Measurements from ENCODE around the gene SLC25A43.
"Not testable (repeated sequence)": the region's sequence is repeated elsewhere in the genome, so short reads cannot be mapped to it uniquely, and the experiment has no call there.

Gene SLC25A43

DNA sequence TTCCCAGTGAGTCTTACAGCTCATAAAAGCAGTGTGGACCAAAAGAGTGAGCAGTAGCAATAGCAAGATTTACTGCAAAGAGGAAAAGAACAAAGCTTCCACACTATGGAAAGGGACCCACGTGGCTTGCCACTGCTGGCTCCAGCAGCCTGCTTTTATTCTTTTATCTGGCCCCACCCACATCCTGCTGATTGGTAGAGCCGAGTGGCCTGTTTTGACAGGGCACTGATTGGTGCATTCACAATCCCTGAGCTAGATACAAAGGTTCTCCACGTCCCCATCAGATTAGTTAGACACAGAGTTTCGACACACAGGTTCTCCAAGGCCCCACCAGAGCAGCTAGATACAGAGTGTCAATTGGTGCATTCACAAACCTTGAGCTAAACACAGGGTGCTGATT is 12.5 kb upstream of the SLC25A43 start:
- H3K9ac ChIP-seq (ENCODE audit: low read length); H3K27me3 ChIP-seq (ENCODE audit: control insufficient read depth in 1 of 2, insufficient read depth in 2 of 2, low read length in 2 of 2); H3K36me3 ChIP-seq (ENCODE audit: insufficient read depth, low read length); H3K4me1 ChIP-seq (ENCODE audit: insufficient read depth, low read length); H3K9me3 ChIP-seq (ENCODE audit: low read length); H3K4me3 ChIP-seq (ENCODE audit: low read depth in 1 of 2, low read length in 2 of 2); H3K27ac ChIP-seq (ENCODE audit: low read depth, low read length): not testable (repeated sequence)

DNA sequence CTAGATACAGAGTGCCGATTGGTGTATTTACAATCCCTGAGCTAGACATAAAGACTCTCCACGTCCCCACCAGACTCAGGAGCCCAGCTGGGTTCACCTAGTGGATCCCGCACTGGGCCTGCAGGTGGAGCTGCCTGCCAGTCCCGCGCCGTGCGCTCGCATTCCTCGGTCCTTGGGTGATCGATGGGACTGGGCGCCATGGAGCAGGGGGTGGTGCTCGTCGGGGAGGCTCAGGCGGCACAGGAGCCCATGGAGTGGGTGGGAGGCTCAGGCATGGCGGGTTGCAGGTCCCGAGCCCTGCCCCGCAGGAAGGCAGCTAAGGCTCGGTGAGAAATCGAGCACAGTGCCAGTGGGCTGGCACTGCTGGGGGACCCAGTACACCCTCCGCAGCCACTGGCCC is 11.7 kb upstream of the SLC25A43 start:
- not testable (repeated sequence) for H3K4me1 ChIP-seq (ENCODE audit: insufficient read depth, low read length); H3K9ac ChIP-seq (ENCODE audit: low read length); H3K9me3 ChIP-seq (ENCODE audit: low read length); H3K27ac ChIP-seq (ENCODE audit: low read depth, low read length); H3K27me3 ChIP-seq (ENCODE audit: control insufficient read depth in 1 of 2, insufficient read depth in 2 of 2, low read length in 2 of 2); H3K36me3 ChIP-seq (ENCODE audit: insufficient read depth, low read length); H3K4me3 ChIP-seq (ENCODE audit: low read depth in 1 of 2, low read length in 2 of 2)

DNA sequence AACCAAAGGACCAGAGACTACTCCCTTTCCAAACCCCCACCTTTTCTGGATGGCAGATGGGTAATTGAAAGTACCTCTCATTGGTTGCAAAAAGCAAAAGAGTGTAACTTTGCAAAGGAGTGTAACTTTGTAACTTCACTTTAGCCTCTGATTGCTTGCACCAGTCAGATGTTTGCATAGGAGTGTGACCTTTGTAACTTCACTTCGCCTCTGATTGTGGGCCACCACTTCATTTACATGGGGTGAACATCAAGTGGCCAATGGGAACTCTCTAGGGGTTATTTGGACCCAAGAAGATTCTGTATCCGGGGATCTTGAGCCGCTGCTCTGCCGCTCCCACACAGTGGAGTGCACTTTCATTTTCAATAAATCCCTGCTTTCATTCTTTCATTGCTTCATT is 9.9 kb upstream of the SLC25A43 start:
- Histone ChIP-seq H3K27ac (ENCODE audit: low read depth, low read length) (no peak overlapping the region), H3K4me3 (ENCODE audit: low read depth in 1 of 2, low read length in 2 of 2) (no peak overlapping the region), H3K27me3 (ENCODE audit: control insufficient read depth in 1 of 2, insufficient read depth in 2 of 2, low read length in 2 of 2) (no peaks in the 10 kb centered on the region), H3K9me3 (ENCODE audit: low read length) (no peaks in the 10 kb centered on the region), H3K4me1 (ENCODE audit: insufficient read depth, low read length) (no peaks in the 10 kb centered on the region), H3K9ac (ENCODE audit: low read length) (no peak overlapping the region), H3K36me3 (ENCODE audit: insufficient read depth, low read length) (no peaks in the 10 kb centered on the region)

DNA sequence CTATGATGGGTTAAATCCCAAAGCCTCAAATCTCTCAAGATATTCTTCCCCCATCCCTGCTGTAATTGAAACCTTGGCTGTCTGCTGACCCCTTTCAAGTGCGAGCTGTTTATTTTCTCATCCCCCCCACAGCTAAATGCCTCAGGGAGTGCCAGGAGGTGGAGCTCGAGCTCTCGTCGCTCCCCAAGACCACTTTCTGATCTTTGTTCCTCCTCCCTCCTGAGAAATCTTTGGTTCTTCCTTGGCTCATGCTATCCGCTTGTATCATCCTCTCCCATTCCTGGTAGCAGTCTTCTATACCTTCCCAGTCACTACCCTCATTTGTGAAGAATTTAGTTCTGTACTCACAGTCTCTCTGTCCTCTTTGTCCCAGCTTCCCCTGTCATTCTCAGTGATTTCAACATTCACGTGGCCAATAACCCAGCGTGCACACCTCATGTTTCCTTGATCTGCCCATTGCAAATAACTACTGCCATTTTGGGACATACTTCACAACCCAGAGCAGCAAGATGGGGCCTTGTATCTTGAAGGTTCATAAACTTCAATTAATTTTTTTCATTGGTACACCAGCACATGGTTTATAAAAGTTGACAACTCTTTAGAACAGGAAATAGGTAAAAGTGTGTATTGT is 9.2 kb upstream of the SLC25A43 start:
- Histone ChIP-seq H3K27ac (ENCODE audit: low read depth, low read length) (no peak overlapping the region), H3K9me3 (ENCODE audit: low read length) (no peaks in the 10 kb centered on the region), H3K4me1 (ENCODE audit: insufficient read depth, low read length) (no peaks in the 10 kb centered on the region), H3K4me3 (ENCODE audit: low read depth in 1 of 2, low read length in 2 of 2) (no peak overlapping the region), H3K9ac (ENCODE audit: low read length) (no peak overlapping the region), H3K27me3 (ENCODE audit: control insufficient read depth in 1 of 2, insufficient read depth in 2 of 2, low read length in 2 of 2) (no peaks in the 10 kb centered on the region), H3K36me3 (ENCODE audit: insufficient read depth, low read length) (no peaks in the 10 kb centered on the region)

DNA sequence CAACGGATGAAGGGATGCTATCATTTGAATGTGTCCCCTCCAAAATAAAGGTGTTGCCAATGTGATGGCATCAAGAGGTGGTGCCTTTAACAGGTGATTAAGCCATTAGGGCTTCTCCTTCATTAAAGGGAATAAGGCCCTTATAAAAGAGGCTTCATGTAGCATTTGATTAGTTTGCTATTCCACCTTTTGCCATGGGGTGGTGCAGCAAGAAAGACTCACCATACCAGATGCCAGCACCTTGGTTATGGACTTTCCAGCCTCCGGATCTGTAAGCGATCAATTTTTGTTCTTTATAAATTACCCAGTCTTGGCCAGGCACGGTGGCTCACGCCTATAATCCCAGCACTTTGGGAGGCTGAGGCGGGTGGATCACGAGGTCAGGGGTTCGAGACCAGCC is 7.9 kb upstream of the SLC25A43 start:
- Histone ChIP-seq H3K4me3 (ENCODE audit: low read depth in 1 of 2, low read length in 2 of 2) (no peak overlapping the region), H3K27me3 (ENCODE audit: control insufficient read depth in 1 of 2, insufficient read depth in 2 of 2, low read length in 2 of 2) (no peaks in the 10 kb centered on the region), H3K9ac (ENCODE audit: low read length) (no peak overlapping the region), H3K36me3 (ENCODE audit: insufficient read depth, low read length) (no peaks in the 10 kb centered on the region), H3K27ac (ENCODE audit: low read depth, low read length) (no peak overlapping the region), H3K9me3 (ENCODE audit: low read length) (no peaks in the 10 kb centered on the region), H3K4me1 (ENCODE audit: insufficient read depth, low read length) (no peaks in the 10 kb centered on the region)

DNA sequence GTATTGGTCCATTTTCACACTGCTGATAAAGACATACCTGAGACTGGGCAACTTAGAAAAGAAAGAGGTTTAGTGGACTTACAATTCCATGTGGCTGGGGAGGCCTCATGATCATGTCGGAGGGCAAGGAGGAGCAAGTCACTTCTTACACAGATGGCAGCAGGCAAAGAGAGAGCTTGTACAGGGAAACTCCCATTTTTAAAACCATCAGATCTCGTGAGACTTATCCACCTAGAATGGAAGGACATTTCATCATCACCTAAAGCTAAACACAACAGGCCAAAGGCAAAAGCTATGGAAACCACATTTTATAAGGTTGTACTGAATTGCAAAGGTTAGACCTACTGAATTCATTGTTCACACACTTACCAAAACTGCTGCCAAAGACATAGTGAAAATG is 6.0 kb upstream of the SLC25A43 start:
- Histone ChIP-seq H3K27me3 (ENCODE audit: control insufficient read depth in 1 of 2, insufficient read depth in 2 of 2, low read length in 2 of 2) (no peaks in the 10 kb centered on the region), H3K36me3 (ENCODE audit: insufficient read depth, low read length) (no peaks in the 10 kb centered on the region), H3K27ac (ENCODE audit: low read depth, low read length) (no peak overlapping the region), H3K4me1 (ENCODE audit: insufficient read depth, low read length) (no peaks in the 10 kb centered on the region), H3K4me3 (ENCODE audit: low read depth in 1 of 2, low read length in 2 of 2) (no peak overlapping the region), H3K9me3 (ENCODE audit: low read length) (no peaks in the 10 kb centered on the region), H3K9ac (ENCODE audit: low read length) (no peak overlapping the region)

DNA sequence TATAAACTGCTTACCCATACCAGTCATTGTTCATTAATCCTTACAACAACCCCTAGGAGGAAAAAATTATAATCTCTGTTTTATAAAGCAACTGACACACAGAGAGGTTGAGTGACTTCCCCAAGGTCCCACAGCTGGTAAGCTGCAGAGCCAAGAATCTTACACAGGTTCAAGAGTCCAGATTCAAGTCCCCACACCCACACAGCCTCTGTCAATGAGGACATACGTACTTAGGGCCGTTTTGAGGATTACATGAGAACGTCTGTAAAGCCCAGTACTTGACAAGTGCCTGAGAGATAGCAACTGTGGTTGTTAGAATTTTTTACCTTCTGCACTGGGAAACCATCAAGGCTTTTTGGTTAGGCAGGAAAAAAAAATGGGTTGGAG is 556 bp upstream of the SLC25A43 start:
- Histone ChIP-seq H3K27ac (ENCODE audit: low read depth, low read length) (peak overlapping the region; percentile 80), H3K4me3 (ENCODE audit: low read depth in 1 of 2, low read length in 2 of 2) (peak overlapping the region in 1 of 2 donors; percentile 65), H3K27me3 (ENCODE audit: control insufficient read depth in 1 of 2, insufficient read depth in 2 of 2, low read length in 2 of 2) (peaks cover 3 to 4% of the 10 kb centered on the region in 2 donors), H3K9me3 (ENCODE audit: low read length) (no peaks in the 10 kb centered on the region), H3K4me1 (ENCODE audit: insufficient read depth, low read length) (no peaks in the 10 kb centered on the region), H3K36me3 (ENCODE audit: insufficient read depth, low read length) (no peaks in the 10 kb centered on the region), H3K9ac (ENCODE audit: low read length) (peak overlapping the region; percentile 28)

DNA sequence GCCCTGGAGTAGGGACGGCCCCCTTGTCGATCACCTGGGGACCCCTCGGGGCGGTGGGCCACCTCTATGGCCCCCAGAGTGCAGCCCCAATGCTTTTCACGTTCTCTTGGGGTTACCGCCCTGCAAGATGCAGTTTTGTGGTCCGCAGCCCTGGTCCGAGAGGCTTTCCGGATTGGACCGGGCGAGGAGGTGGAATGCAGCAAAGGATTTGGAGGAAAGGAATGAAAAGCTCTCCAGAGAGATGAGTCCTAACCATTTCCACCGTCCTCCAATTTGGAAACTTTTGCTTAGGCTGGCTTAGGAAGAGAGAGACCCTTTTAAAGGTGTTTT is 601 bp downstream of the SLC25A43 start:
- peak overlapping the region; percentile 80 for H3K27ac ChIP-seq (ENCODE audit: low read depth, low read length)
- no peaks in the 10 kb centered on the region for H3K4me1 ChIP-seq (ENCODE audit: insufficient read depth, low read length)
- no peaks in the 10 kb centered on the region for H3K36me3 ChIP-seq (ENCODE audit: insufficient read depth, low read length)
- peak overlapping the region; percentile 31 to 65 for H3K4me3 ChIP-seq (ENCODE audit: low read depth in 1 of 2, low read length in 2 of 2)
- H3K9me3 ChIP-seq (ENCODE audit: low read length), result no peaks in the 10 kb centered on the region
- peaks cover 3 to 4% of the 10 kb centered on the region in 2 donors for H3K27me3 ChIP-seq (ENCODE audit: control insufficient read depth in 1 of 2, insufficient read depth in 2 of 2, low read length in 2 of 2)
- H3K9ac ChIP-seq (ENCODE audit: low read length), result peak overlapping the region; percentile 37

DNA sequence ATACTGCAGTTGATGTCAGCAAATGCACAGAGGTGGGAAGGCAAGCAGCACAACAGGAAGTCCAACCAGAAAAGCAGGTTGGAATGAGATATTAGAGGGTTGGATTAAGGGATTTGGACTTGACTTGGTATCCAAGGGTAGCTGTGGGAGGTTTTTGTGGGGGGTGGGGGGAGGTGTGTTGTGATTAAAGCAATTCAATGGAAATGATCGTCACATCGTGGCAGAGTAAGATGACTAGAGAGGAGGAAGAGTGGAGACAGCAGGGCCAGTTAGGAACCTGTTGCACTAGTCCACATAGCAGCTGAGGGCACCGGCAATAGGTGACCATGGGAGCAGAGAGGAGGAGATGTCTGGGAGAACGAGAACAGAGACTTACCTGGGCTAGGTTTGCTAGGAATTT is 2.4 kb downstream of the SLC25A43 start:
- Histone ChIP-seq H3K9ac (ENCODE audit: low read length) (no peak overlapping the region), H3K4me3 (ENCODE audit: low read depth in 1 of 2, low read length in 2 of 2) (no peak overlapping the region), H3K4me1 (ENCODE audit: insufficient read depth, low read length) (no peaks in the 10 kb centered on the region), H3K27ac (ENCODE audit: low read depth, low read length) (no peak overlapping the region), H3K9me3 (ENCODE audit: low read length) (no peaks in the 10 kb centered on the region), H3K27me3 (ENCODE audit: control insufficient read depth in 1 of 2, insufficient read depth in 2 of 2, low read length in 2 of 2) (peaks cover 3 to 4% of the 10 kb centered on the region in 2 donors), H3K36me3 (ENCODE audit: insufficient read depth, low read length) (peaks cover 3% of the 10 kb centered on the region)

DNA sequence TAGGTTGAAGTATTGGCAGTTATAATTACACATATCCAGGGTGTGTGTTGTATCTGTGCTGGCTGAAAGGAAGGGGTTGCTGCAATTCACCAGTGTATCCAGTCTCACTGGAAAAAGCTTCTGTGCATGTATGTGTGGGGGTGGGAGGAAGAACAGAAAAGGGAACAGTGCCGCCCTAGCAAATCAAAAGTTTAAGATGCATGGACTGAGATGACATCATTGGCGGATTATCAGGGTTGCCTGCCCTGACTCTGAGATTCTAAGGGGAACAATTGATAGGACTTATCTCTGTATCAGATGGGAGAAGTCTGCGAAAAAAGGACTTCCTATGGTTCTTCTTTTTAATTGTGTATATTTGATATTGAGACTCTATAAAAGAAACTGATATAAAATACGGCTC is 3.5 kb downstream of the SLC25A43 start:
- no peaks in the 10 kb centered on the region for H3K4me1 ChIP-seq (ENCODE audit: insufficient read depth, low read length)
- H3K4me3 ChIP-seq (ENCODE audit: low read depth in 1 of 2, low read length in 2 of 2), result no peak overlapping the region
- H3K9me3 ChIP-seq (ENCODE audit: low read length), result no peaks in the 10 kb centered on the region
- peaks cover 3 to 4% of the 10 kb centered on the region in 2 donors for H3K27me3 ChIP-seq (ENCODE audit: control insufficient read depth in 1 of 2, insufficient read depth in 2 of 2, low read length in 2 of 2)
- peaks cover 5% of the 10 kb centered on the region for H3K36me3 ChIP-seq (ENCODE audit: insufficient read depth, low read length)
- no peak overlapping the region for H3K9ac ChIP-seq (ENCODE audit: low read length)
- no peak overlapping the region for H3K27ac ChIP-seq (ENCODE audit: low read depth, low read length)

DNA sequence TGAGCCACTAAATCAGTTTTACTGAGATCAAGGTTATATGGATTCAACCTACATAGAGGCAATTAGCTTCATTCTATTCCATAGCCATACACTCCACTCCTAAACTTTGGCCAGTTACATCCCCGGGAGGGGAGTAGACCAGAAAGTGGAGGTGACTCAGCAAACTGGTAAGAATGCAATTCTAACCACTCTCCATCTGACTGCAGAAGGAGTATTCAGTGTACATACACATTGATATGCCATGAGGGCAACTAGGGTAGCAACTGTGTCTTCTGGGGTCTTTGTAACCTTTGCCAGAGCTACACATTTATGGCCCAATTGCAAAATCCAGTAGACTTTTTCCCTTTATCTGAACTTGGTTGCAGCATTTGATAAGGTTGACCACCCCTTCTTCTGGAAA is 7.6 kb downstream of the SLC25A43 start:
- Histone ChIP-seq H3K27me3 (ENCODE audit: control insufficient read depth in 1 of 2, insufficient read depth in 2 of 2, low read length in 2 of 2) (no peaks in the 10 kb centered on the region), H3K9ac (ENCODE audit: low read length) (no peak overlapping the region), H3K4me3 (ENCODE audit: low read depth in 1 of 2, low read length in 2 of 2) (no peak overlapping the region)

DNA sequence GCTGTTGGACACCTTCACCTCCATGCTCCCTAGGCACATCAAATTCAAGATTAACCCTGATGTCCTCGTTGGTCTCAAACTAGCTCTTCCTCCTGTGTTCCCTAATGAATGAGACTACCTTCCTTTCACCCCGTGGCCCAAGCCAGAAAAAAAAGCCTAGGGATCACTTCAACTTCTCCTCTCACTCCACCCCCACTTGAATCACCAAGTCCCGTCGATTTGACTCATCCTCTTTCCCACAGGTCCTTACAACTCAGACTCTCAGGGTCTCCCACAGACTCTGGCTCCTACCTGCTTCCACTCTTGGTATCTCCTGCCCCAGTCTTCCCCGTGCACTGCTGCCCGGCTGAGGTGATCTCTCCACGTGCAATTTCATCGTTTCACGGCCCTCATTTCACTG is 8.5 kb downstream of the SLC25A43 start:
- no peak overlapping the region for H3K9ac ChIP-seq (ENCODE audit: low read length)
- H3K4me1 ChIP-seq (ENCODE audit: insufficient read depth, low read length), result no peaks in the 10 kb centered on the region
- no peak overlapping the region for H3K27ac ChIP-seq (ENCODE audit: low read depth, low read length)
- H3K4me3 ChIP-seq (ENCODE audit: low read depth in 1 of 2, low read length in 2 of 2), result no peak overlapping the region
- no peaks in the 10 kb centered on the region for H3K9me3 ChIP-seq (ENCODE audit: low read length)
- H3K36me3 ChIP-seq (ENCODE audit: insufficient read depth, low read length), result peaks cover 5% of the 10 kb centered on the region
- H3K27me3 ChIP-seq (ENCODE audit: control insufficient read depth in 1 of 2, insufficient read depth in 2 of 2, low read length in 2 of 2), result no peaks in the 10 kb centered on the region

More for the DNA sequence above, 7.6 kb downstream of the SLC25A43 start:
- Histone ChIP-seq H3K27ac (ENCODE audit: low read depth, low read length) (no peak overlapping the region), H3K9me3 (ENCODE audit: low read length) (no peaks in the 10 kb centered on the region), H3K4me1 (ENCODE audit: insufficient read depth, low read length) (no peaks in the 10 kb centered on the region), H3K36me3 (ENCODE audit: insufficient read depth, low read length) (peaks cover 5% of the 10 kb centered on the region)
